Epithelial cell of proximal tubule (primary cell): ENCODE data around the gene SPATA17. TPM values are rescaled to one million over a fixed set of nuclear protein-coding genes. Genes with fewer than 3 reads are reported as not detected.

Source experiments
- DNase-seq: peaks from one replicate; pipeline ENCODE4 v3.0.0-alpha.2; 2011; ENCODE audit warnings: low read depth
- H3K4me3 ChIP-seq: 2 replicates; pipeline ENCODE4 v1.5.1; 2011; ENCODE audit warnings: low read depth, mild to moderate bottlenecking, low read length
- CTCF ChIP-seq: conservative IDR thresholded peaks from 2 replicates; pipeline ENCODE4 v1.5.1; 2012; ENCODE audit warnings: low read depth, mild to moderate bottlenecking, low read length
- total RNA-seq: library from RNA; depleted of rRNA; stranded (reverse); fragments of >200 nt; gene quantifications from 2 replicates; pipeline ENCODE4 v1.2.3, GENCODE V29; 2015

Gene SPATA17
- total RNA-seq, 1 donor from 2014 or later = 0.58 TPM

- H3K4me3 ChIP-seq = no peak overlapping the region
- TF ChIP-seq CTCF = no peak
- no peak for DNase-seq
Measured at GRCh38 chr1:217839161-217839560, 208.0 kb downstream of the SPATA17 start.

GRCh38 chr1:217846733-217847132 lies 215.6 kb downstream of the SPATA17 start:
- no peak overlapping the region for H3K4me3 ChIP-seq
- no peak for DNase-seq
- TF ChIP-seq CTCF = no peak

- no peak for DNase-seq
- TF ChIP-seq CTCF = no peak
- no peak overlapping the region for H3K4me3 ChIP-seq
Measured at GRCh38 chr1:217847643-217848042, 216.5 kb downstream of the SPATA17 start.

- no peak overlapping the region for H3K4me3 ChIP-seq
- no peak for DNase-seq
- no peak for TF ChIP-seq CTCF
Measured at GRCh38 chr1:217856342-217857034, 225.3 kb downstream of the SPATA17 start.

GRCh38 chr1:217857061-217857460 lies 225.9 kb downstream of the SPATA17 start:
- no peak overlapping the region for H3K4me3 ChIP-seq
- no peak for DNase-seq
- no peak for TF ChIP-seq CTCF

- H3K4me3 ChIP-seq = no peak overlapping the region
- no peak for DNase-seq
- TF ChIP-seq CTCF = no peak
Measured at GRCh38 chr1:217861658-217862057, 230.5 kb downstream of the SPATA17 start.

- no peak for DNase-seq
- no peak overlapping the region for H3K4me3 ChIP-seq
- TF ChIP-seq CTCF = no peak
Measured at GRCh38 chr1:217867446-217867995, 236.4 kb downstream of the SPATA17 start.
